ENCODE results near the gene ARHGEF17. TPM values are rescaled to one million over a fixed set of nuclear protein-coding genes. Genes with fewer than 3 reads are reported as not detected.

Gene ARHGEF17
- total RNA-seq, 1 donor from 2014 or later = 104 TPM

- no peak overlapping the region for H3K4me3 Mint-ChIP-seq (ENCODE audit: unreplicated experiment)
- no peak for DNase-seq (ENCODE audit: extremely low spot score, unreplicated experiment)
- no peaks in the 10 kb centered on the region for H3K27me3 Mint-ChIP-seq (ENCODE audit: unreplicated experiment)
- no peaks in the 10 kb centered on the region for H3K9me3 Mint-ChIP-seq (ENCODE audit: unreplicated experiment)
- peaks cover 22% of the 10 kb centered on the region for H3K36me3 Mint-ChIP-seq (ENCODE audit: unreplicated experiment)
- no peak overlapping the region for H3K27ac Mint-ChIP-seq (ENCODE audit: unreplicated experiment)
- TF ChIP-seq CTCF (IDR thresholded peaks at IDR 0.05) = no peak
- H3K4me1 Mint-ChIP-seq (ENCODE audit: unreplicated experiment) = peaks cover 10% of the 10 kb centered on the region
These were observed 47.0 kb downstream of the ARHGEF17 start for GRCh38 chr11:73355109-73355508.

GRCh38 chr11:73356979-73357860, 49.1 kb downstream of the ARHGEF17 start:
- H3K27ac Mint-ChIP-seq (ENCODE audit: unreplicated experiment) = no peak overlapping the region
- no peak overlapping the region for H3K4me3 Mint-ChIP-seq (ENCODE audit: unreplicated experiment)
- H3K36me3 Mint-ChIP-seq (ENCODE audit: unreplicated experiment) = peaks cover 27% of the 10 kb centered on the region
- no peak for TF ChIP-seq CTCF (IDR thresholded peaks at IDR 0.05)
- H3K4me1 Mint-ChIP-seq (ENCODE audit: unreplicated experiment) = no peaks in the 10 kb centered on the region
- DNase-seq (ENCODE audit: extremely low spot score, unreplicated experiment) = no peak
- H3K27me3 Mint-ChIP-seq (ENCODE audit: unreplicated experiment) = no peaks in the 10 kb centered on the region
- no peaks in the 10 kb centered on the region for H3K9me3 Mint-ChIP-seq (ENCODE audit: unreplicated experiment)

GRCh38 chr11:73358071-73358470, 50.0 kb downstream of the ARHGEF17 start:
- no peak for DNase-seq (ENCODE audit: extremely low spot score, unreplicated experiment)
- H3K27ac Mint-ChIP-seq (ENCODE audit: unreplicated experiment) = no peak overlapping the region

GRCh38 chr11:73359341-73359740, 51.3 kb downstream of the ARHGEF17 start:
- Mint-ChIP-seq H3K27me3 (ENCODE audit: unreplicated experiment) (no peaks in the 10 kb centered on the region), H3K27ac (ENCODE audit: unreplicated experiment) (no peak overlapping the region), H3K4me1 (ENCODE audit: unreplicated experiment) (no peaks in the 10 kb centered on the region), H3K36me3 (ENCODE audit: unreplicated experiment) (peaks cover 27% of the 10 kb centered on the region), H3K4me3 (ENCODE audit: unreplicated experiment) (no peak overlapping the region), H3K9me3 (ENCODE audit: unreplicated experiment) (no peaks in the 10 kb centered on the region)
- no peak for TF ChIP-seq CTCF (IDR thresholded peaks at IDR 0.05)
- DNase-seq (ENCODE audit: extremely low spot score, unreplicated experiment) = no peak

More at GRCh38 chr11:73358071-73358470, 50.0 kb downstream of the ARHGEF17 start:
- no peak for TF ChIP-seq CTCF (IDR thresholded peaks at IDR 0.05)
- H3K4me3 Mint-ChIP-seq (ENCODE audit: unreplicated experiment) = no peak overlapping the region
- H3K27me3 Mint-ChIP-seq (ENCODE audit: unreplicated experiment) = no peaks in the 10 kb centered on the region
- no peaks in the 10 kb centered on the region for H3K4me1 Mint-ChIP-seq (ENCODE audit: unreplicated experiment)
- H3K9me3 Mint-ChIP-seq (ENCODE audit: unreplicated experiment) = no peaks in the 10 kb centered on the region
- peaks cover 30% of the 10 kb centered on the region for H3K36me3 Mint-ChIP-seq (ENCODE audit: unreplicated experiment)

- Mint-ChIP-seq H3K4me3 (ENCODE audit: unreplicated experiment) (no peak overlapping the region), H3K27ac (ENCODE audit: unreplicated experiment) (no peak overlapping the region), H3K36me3 (ENCODE audit: unreplicated experiment) (peaks cover 27% of the 10 kb centered on the region), H3K9me3 (ENCODE audit: unreplicated experiment) (no peaks in the 10 kb centered on the region), H3K27me3 (ENCODE audit: unreplicated experiment) (no peaks in the 10 kb centered on the region), H3K4me1 (ENCODE audit: unreplicated experiment) (no peaks in the 10 kb centered on the region)
- TF ChIP-seq CTCF (IDR thresholded peaks at IDR 0.05) = peak; percentile 51
- DNase-seq (ENCODE audit: extremely low spot score, unreplicated experiment) = no peak
These were observed 52.1 kb downstream of the ARHGEF17 start for GRCh38 chr11:73359930-73360742.
